BJ (cell line): ENCODE measurements around the gene DTNA. TPM values are rescaled to one million over a fixed set of nuclear protein-coding genes. Genes with fewer than 3 reads are reported as not detected.

Experiments
- CTCF ChIA-PET: fragments of 350-600 bp; formaldehyde crosslinking; extraction: SDS; loops from one replicate; lab custom pipeline; 2021; ENCODE audit warnings: antibody characterized with exemption, inconsistent platforms; lab: Yijun Ruan, JAX
- POLR2A ChIA-PET: fragments of 300-600 bp; sonication (Branson Sonifier 250); formaldehyde crosslinking; extraction: SDS; loops from one replicate; lab custom pipeline; 2021; ENCODE audit warnings: antibody characterized with exemption; lab: Charles Lee
- DNase-seq: peaks from one replicate; pipeline ENCODE4 v3.0.0-alpha.2; 2011; ENCODE audit warnings: low read depth
- H3K27me3 ChIP-seq: 2 replicates; pipeline ENCODE4 v1.6.0; 2011; ENCODE audit warnings: low read length; ENCODE audit not compliant: control insufficient read depth, insufficient read depth
- H3K36me3 ChIP-seq: 2 replicates; pipeline ENCODE4 v1.5.1; 2011; ENCODE audit warnings: low read length; ENCODE audit not compliant: control insufficient read depth, insufficient read depth
- H3K4me3 ChIP-seq: 2 replicates; pipeline ENCODE4 v1.5.1; 2011; ENCODE audit warnings: low read depth, mild to moderate bottlenecking, control low read depth, low read length
- polyA plus RNA-seq: library from polyadenylated mRNA; depleted of rRNA; stranded (reverse); fragments of >200 nt; gene quantifications from 2 replicates; pipeline ENCODE4 v1.2.3, GENCODE V29; 2011
- TF ChIP-seq, protein P1 (sequence below): IDR thresholded peaks from 2 replicates; pipeline ENCODE4 v1.5.1; 2011; ENCODE audit warnings: low read depth, mild to moderate bottlenecking, control low read depth, inconsistent platforms, low read length, moderate library complexity; ENCODE audit not compliant: insufficient read depth

DTNA gene
- polyA plus RNA-seq, 1 experiment = 4.9 TPM

DNA sequence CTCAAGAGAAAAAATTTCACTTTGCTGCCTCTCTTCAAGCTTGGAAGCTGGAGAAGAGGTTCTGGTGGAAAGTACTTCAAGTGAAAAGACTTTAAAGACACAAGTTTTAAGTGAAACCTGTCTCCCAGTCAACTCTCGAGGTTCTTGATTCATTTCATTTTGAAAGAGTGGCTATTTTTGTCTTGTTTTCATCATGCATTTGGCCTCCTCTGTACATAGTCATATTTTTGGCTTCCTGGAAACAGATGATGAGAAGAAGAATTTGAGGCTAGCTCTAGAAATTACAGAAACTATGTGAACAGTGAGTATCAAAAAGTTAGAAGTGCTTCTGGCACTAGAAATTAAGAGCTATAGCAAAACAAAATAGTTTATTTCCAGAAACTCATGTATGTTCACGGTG is 124.8 kb downstream of the DTNA start:
- TF ChIP-seq, protein P1, sequence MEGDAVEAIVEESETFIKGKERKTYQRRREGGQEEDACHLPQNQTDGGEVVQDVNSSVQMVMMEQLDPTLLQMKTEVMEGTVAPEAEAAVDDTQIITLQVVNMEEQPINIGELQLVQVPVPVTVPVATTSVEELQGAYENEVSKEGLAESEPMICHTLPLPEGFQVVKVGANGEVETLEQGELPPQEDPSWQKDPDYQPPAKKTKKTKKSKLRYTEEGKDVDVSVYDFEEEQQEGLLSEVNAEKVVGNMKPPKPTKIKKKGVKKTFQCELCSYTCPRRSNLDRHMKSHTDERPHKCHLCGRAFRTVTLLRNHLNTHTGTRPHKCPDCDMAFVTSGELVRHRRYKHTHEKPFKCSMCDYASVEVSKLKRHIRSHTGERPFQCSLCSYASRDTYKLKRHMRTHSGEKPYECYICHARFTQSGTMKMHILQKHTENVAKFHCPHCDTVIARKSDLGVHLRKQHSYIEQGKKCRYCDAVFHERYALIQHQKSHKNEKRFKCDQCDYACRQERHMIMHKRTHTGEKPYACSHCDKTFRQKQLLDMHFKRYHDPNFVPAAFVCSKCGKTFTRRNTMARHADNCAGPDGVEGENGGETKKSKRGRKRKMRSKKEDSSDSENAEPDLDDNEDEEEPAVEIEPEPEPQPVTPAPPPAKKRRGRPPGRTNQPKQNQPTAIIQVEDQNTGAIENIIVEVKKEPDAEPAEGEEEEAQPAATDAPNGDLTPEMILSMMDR = no peak
- Histone ChIP-seq H3K4me3 (no peak overlapping the region), H3K27me3 (no peaks in the 10 kb centered on the region), H3K36me3 (no peaks in the 10 kb centered on the region)
- no peak for DNase-seq
- POLR2A ChIA-PET = no interaction called here
- CTCF ChIA-PET = no interaction called here

DNA sequence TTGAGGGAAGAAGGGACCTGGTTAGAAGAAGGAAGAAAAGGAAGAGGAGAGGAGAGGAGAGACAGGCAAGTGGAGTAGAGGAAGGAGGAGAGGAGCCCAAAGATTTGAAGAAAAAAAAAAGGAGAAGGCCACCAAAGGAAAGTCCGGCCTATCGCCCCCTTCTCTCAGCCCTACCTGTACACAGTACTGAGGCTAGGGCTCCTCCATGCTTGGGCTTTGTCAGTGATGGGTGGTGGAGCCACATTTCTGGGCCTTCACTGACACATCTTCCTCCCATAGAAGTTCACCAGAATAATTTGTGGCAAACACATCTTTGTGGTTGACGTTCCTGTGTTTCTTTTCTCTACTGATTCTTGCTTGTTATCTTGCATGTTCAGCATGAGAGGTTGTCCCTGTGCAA is 125.4 kb downstream of the DTNA start:
- H3K36me3 ChIP-seq = no peaks in the 10 kb centered on the region
- CTCF ChIA-PET = no interaction called here
- POLR2A ChIA-PET = no interaction called here

DNA sequence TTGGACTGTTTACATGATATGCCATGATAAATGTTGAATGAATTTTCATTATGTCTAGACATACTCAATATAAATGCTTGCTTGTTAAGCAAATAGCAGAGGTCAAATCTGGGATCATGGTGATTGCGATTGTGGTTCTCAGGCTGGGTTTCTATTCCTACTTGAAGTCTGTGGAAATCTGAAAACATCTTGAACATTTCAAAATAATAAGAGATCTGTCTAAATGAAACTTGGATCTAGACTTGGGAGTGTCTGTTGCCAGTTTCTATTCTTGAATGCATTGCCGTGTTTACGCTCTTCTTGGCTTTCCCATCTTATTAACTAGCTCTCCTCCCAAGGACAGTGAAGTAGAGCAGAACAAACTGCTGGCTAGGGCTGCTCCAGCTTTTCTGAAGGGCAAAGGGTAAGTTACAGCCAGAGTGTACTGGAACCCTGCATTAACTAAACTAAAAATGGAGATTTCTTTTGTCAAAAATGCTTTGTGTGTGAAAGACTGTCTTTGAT is 127.7 kb downstream of the DTNA start:
- ChIA-PET POLR2A (no interaction called here), CTCF (no interaction called here)
- TF ChIP-seq, protein P1 = no peak
- H3K4me3 ChIP-seq = no peak overlapping the region
- no peak for DNase-seq
- no peaks in the 10 kb centered on the region for H3K27me3 ChIP-seq
- H3K36me3 ChIP-seq = no peaks in the 10 kb centered on the region

More for the DNA sequence above, 125.4 kb downstream of the DTNA start:
- TF ChIP-seq, protein P1 = no peak
- H3K4me3 ChIP-seq = no peak overlapping the region
- no peak for DNase-seq
- H3K27me3 ChIP-seq = no peaks in the 10 kb centered on the region

GRCh38 chr18:34838669-34839068 is 128.6 kb downstream of the DTNA start:
- ChIA-PET CTCF (no interaction called here), POLR2A (no interaction called here)
- TF ChIP-seq, protein P1 = no peak
- H3K4me3 ChIP-seq = no peak overlapping the region
- H3K36me3 ChIP-seq = no peaks in the 10 kb centered on the region
- H3K27me3 ChIP-seq = no peaks in the 10 kb centered on the region
- DNase-seq = no peak

DNA sequence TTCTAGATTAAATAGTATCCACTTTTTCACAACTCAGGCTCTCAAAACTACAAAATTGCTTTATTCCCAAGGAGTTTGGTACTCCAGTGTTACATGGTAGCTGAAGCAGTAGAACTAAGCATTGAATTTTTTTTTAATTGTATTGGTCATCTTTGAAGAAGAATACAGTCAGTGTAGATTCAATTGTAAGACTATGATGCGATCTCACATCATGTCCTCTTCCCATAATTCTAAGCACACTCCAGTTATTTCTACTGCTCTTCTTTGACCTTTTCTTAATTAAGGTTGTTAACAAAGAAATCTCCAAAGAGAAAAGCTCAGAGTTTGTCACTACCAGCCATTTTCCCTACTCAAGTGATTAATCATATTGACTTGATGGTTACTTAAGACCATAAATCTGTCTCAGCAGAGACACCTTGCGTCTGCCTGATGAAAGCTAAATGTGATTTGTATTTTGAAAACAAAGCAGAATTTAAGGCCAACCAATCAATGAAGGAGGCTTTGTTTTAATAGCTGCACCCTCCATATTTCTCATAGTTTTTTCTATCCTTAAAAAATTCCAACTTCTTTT is 130.2 kb downstream of the DTNA start:
- H3K36me3 ChIP-seq = no peaks in the 10 kb centered on the region
- DNase-seq = no peak
- H3K4me3 ChIP-seq = no peak overlapping the region
- TF ChIP-seq, protein P1 = no peak
- CTCF ChIA-PET = interaction anchor here (1.1 kb wide), 1 partner anchor 31 kb away, joined by 3 read pairs; no protein-coding TSS in a partner anchor
- no peaks in the 10 kb centered on the region for H3K27me3 ChIP-seq
- POLR2A ChIA-PET = no interaction called here
